Measurements from ENCODE around the gene HMGB4.

Gene HMGB4

GRCh38 chr1:33849211-33849610 lies 14.7 kb upstream of the HMGB4 start:
- H3K27ac ChIP-seq (ENCODE audit: extremely low read depth, low read depth, low read length) = no peak overlapping the region
- no peaks in the 10 kb centered on the region for H3K9me3 ChIP-seq (ENCODE audit: control insufficient read depth, insufficient read depth, low read depth, low read length)
- TF ChIP-seq ZNF792 (tag by site-specific recombination; IDR thresholded peaks at IDR 0.05) (no peak), ZNF26 (tag by site-specific recombination; IDR thresholded peaks at IDR 0.05) (no peak), SP7 (tag by site-specific recombination; IDR thresholded peaks at IDR 0.05) (no peak), ZNF473 (tag by site-specific recombination; IDR thresholded peaks at IDR 0.05) (no peak), ZNF549 (tag by site-specific recombination; IDR thresholded peaks at IDR 0.05) (no peak), ZNF843 (tag by site-specific recombination; IDR thresholded peaks at IDR 0.05) (no peak), ZNF350 (tag by site-specific recombination; IDR thresholded peaks at IDR 0.05) (no peak), ZNF324 (tag by site-specific recombination; IDR thresholded peaks at IDR 0.05) (no peak), CTCF (tag by site-specific recombination; IDR thresholded peaks at IDR 0.05) (no peak), PRDM1 (tag by site-specific recombination; IDR thresholded peaks at IDR 0.05) (no peak)
- TF ChIP-seq, protein P1, sequence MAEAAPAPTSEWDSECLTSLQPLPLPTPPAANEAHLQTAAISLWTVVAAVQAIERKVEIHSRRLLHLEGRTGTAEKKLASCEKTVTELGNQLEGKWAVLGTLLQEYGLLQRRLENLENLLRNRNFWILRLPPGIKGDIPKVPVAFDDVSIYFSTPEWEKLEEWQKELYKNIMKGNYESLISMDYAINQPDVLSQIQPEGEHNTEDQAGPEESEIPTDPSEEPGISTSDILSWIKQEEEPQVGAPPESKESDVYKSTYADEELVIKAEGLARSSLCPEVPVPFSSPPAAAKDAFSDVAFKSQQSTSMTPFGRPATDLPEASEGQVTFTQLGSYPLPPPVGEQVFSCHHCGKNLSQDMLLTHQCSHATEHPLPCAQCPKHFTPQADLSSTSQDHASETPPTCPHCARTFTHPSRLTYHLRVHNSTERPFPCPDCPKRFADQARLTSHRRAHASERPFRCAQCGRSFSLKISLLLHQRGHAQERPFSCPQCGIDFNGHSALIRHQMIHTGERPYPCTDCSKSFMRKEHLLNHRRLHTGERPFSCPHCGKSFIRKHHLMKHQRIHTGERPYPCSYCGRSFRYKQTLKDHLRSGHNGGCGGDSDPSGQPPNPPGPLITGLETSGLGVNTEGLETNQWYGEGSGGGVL (tag by site-specific recombination; IDR thresholded peaks at IDR 0.05) = no peak
- TF ChIP-seq, protein P2, sequence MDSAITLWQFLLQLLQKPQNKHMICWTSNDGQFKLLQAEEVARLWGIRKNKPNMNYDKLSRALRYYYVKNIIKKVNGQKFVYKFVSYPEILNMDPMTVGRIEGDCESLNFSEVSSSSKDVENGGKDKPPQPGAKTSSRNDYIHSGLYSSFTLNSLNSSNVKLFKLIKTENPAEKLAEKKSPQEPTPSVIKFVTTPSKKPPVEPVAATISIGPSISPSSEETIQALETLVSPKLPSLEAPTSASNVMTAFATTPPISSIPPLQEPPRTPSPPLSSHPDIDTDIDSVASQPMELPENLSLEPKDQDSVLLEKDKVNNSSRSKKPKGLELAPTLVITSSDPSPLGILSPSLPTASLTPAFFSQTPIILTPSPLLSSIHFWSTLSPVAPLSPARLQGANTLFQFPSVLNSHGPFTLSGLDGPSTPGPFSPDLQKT (IDR thresholded peaks at IDR 0.05; ENCODE audit: borderline replicate concordance, low read depth, low read length) = no peak
- TF ChIP-seq, protein P3, sequence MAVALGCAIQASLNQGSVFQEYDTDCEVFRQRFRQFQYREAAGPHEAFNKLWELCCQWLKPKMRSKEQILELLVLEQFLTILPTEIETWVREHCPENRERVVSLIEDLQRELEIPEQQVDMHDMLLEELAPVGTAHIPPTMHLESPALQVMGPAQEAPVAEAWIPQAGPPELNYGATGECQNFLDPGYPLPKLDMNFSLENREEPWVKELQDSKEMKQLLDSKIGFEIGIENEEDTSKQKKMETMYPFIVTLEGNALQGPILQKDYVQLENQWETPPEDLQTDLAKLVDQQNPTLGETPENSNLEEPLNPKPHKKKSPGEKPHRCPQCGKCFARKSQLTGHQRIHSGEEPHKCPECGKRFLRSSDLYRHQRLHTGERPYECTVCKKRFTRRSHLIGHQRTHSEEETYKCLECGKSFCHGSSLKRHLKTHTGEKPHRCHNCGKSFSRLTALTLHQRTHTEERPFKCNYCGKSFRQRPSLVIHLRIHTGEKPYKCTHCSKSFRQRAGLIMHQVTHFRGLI (tag by site-specific recombination; IDR thresholded peaks at IDR 0.05) = no peak
- H3K4me3 ChIP-seq (ENCODE audit: low read depth, low read length) = no peak overlapping the region
- H3K36me3 ChIP-seq (ENCODE audit: control insufficient read depth in 2 of 2, insufficient read depth in 1 of 2, low read length in 2 of 2) = no peaks in the 10 kb centered on the region
- POLR2A ChIA-PET = no interaction called here
- no peaks in the 10 kb centered on the region for H3K4me1 ChIP-seq (ENCODE audit: control insufficient read depth, insufficient read depth, low read length)
- CTCF ChIA-PET = no interaction called here

DNA sequence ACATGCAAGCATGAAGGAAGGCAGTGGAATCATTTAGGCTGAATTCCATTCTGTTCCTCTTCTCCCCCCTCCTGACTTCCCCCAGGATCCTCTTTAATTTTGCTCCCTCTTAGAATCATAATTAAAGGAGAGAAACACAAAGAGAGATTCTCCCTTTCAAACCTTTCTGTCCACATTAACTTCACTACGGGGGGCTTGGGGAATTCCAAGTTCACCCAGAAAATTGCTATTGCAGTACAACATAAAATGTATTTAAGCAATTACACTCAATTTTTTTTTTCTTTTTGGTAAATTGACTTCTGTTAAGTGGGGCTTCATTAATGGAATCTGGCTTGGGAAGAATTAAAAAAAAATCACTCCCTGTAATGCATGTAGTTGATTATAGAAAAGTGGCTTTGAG lies 13.4 kb upstream of the HMGB4 start:
- Histone ChIP-seq H3K9me3 (ENCODE audit: control insufficient read depth, insufficient read depth, low read depth, low read length) (no peaks in the 10 kb centered on the region), H3K27ac (ENCODE audit: extremely low read depth, low read depth, low read length) (no peak overlapping the region), H3K4me1 (ENCODE audit: control insufficient read depth, insufficient read depth, low read length) (no peaks in the 10 kb centered on the region), H3K36me3 (ENCODE audit: control insufficient read depth in 2 of 2, insufficient read depth in 1 of 2, low read length in 2 of 2) (no peaks in the 10 kb centered on the region), H3K4me3 (ENCODE audit: low read depth, low read length) (no peak overlapping the region)
- ChIA-PET POLR2A (no interaction called here), CTCF (no interaction called here)
- no peak for TF ChIP-seq YY2 (tag by site-specific recombination; IDR thresholded peaks at IDR 0.05)
- TF ChIP-seq ZNF585B (tag by site-specific recombination; IDR thresholded peaks at IDR 0.05) = no peak
- TF ChIP-seq ZNF843 (tag by site-specific recombination; IDR thresholded peaks at IDR 0.05) = no peak
- no peak for TF ChIP-seq ZNF791 (tag by site-specific recombination; IDR thresholded peaks at IDR 0.05)
- TF ChIP-seq ZNF10 (tag by site-specific recombination; IDR thresholded peaks at IDR 0.05) = no peak
- TF ChIP-seq SP2 (tag by site-specific recombination; IDR thresholded peaks at IDR 0.05) = no peak
- TF ChIP-seq ZSCAN5A (tag by site-specific recombination; IDR thresholded peaks at IDR 0.05) = no peak
- TF ChIP-seq ZNF510 (tag by site-specific recombination; IDR thresholded peaks at IDR 0.05; ENCODE audit: insufficient replicate concordance) = no peak
- TF ChIP-seq ZSCAN23 (tag by site-specific recombination; IDR thresholded peaks at IDR 0.05) = no peak
- TF ChIP-seq ZNF223 (tag by site-specific recombination; IDR thresholded peaks at IDR 0.05) = no peak
- no peak for TF ChIP-seq YY1 (tag by site-specific recombination; IDR thresholded peaks at IDR 0.05)
- no peak for TF ChIP-seq ZNF175 (tag by site-specific recombination; IDR thresholded peaks at IDR 0.05)
- TF ChIP-seq, protein P4, sequence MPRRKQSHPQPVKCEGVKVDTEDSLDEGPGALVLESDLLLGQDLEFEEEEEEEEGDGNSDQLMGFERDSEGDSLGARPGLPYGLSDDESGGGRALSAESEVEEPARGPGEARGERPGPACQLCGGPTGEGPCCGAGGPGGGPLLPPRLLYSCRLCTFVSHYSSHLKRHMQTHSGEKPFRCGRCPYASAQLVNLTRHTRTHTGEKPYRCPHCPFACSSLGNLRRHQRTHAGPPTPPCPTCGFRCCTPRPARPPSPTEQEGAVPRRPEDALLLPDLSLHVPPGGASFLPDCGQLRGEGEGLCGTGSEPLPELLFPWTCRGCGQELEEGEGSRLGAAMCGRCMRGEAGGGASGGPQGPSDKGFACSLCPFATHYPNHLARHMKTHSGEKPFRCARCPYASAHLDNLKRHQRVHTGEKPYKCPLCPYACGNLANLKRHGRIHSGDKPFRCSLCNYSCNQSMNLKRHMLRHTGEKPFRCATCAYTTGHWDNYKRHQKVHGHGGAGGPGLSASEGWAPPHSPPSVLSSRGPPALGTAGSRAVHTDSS (tag by site-specific recombination; IDR thresholded peaks at IDR 0.05) = no peak
- no peak for TF ChIP-seq ZBTB7A (tag by site-specific recombination; IDR thresholded peaks at IDR 0.05; ENCODE audit: low read depth)

Data from HEK293 (cell line).